ENCODE data around the gene CCDC61.

DNA sequence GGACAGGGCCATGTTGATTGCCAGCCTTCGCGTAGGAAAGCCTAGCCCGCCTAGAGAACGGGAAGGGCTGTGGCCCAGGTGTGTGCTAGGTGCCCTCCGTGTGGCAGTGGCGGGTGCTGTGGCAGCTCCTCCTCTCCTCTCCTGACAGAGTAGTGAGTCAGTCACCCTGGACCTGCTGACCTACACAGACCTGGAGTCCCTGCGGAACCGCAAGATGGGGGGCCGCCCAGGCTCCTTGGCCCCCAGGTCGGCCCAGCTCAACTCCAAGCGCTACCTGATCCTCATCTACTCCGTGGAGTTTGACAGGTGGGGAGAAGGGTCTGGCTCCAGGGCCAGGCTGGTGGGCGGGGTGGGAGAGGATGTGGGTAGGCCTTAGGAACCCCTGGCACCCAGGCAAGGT lies 11.1 kb downstream of the CCDC61 start:
- no peak for TF ChIP-seq POLR2A (IDR thresholded peaks at IDR 0.05)
- TF ChIP-seq CTCF (IDR thresholded peaks at IDR 0.05): no peak
